DMS53 treated with DMSO at 0.1 percent for 48 hours (cell line): Measurements from ENCODE around the gene RASSF8.

ENCODE experiments used
- DNase-seq: peaks from one replicate; lab custom pipeline; 2025; ENCODE audit not compliant: unreplicated experiment; lab: John Stamatoyannopoulos, UW

RASSF8 gene

DNA sequence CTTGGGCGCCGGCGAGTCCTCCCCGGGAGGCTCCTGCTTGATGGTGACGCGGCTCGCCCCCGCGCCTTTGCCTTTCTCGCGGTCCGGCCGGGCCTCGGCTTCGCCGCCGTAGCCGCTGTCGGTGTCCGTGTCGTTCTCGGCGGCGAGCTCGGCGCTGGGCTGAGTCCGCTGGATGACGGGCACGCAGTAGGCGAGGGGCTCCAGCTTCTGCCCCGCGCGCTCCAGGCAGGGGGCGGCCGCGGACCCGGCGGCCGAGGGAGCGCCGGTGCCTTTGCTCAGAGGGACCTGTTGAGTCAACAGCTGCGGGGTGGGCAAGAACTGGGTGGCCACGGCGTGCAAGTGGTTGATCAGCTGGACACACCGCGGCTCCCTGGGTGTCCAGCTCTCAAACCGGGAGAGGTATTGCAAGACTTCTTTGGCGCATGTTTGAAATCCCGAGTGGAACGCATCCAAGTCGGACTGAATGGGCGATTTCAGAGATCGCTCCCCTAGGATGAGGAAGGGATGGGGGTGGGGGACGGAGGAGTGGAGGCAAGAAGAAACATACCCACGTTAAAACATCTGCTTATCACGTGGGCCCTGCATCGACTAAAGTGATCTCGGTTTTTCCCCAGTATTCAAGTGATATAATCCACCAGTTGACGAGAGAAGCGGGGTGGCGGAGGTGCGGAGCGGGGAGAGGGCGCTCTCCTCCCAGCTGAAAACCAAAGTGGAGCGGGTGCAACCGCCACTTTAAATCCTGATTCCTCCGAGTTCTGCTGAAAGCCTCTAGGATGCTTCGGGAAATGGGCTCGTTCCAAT is 164.4 kb downstream of the RASSF8 start:
- peak; percentile 81 for DNase-seq

DNA sequence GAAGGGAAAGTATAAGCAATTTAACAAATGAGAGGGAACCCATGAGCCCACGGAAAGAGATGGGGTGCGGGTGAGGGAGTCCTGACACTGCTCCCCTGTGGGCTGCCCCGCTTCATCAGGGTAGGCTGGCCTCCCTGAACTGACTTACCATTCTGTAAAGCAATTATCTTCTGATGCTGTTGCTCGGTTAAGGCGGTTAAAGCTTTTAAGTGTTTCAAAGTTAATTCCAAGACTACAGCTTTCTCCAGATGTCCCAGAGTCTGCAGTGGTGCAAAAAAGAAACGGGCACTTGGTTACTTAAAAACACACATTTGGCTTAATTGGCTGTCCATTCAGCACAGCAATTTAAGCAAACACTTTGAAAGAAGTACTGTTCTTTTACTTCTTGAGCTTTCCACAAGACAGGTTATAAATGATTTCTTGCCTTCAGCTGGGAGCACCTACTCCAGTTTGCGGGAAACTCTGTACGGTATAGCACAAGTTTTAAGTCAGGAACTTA is 165.0 kb downstream of the RASSF8 start:
- DNase-seq = no peak

DNA sequence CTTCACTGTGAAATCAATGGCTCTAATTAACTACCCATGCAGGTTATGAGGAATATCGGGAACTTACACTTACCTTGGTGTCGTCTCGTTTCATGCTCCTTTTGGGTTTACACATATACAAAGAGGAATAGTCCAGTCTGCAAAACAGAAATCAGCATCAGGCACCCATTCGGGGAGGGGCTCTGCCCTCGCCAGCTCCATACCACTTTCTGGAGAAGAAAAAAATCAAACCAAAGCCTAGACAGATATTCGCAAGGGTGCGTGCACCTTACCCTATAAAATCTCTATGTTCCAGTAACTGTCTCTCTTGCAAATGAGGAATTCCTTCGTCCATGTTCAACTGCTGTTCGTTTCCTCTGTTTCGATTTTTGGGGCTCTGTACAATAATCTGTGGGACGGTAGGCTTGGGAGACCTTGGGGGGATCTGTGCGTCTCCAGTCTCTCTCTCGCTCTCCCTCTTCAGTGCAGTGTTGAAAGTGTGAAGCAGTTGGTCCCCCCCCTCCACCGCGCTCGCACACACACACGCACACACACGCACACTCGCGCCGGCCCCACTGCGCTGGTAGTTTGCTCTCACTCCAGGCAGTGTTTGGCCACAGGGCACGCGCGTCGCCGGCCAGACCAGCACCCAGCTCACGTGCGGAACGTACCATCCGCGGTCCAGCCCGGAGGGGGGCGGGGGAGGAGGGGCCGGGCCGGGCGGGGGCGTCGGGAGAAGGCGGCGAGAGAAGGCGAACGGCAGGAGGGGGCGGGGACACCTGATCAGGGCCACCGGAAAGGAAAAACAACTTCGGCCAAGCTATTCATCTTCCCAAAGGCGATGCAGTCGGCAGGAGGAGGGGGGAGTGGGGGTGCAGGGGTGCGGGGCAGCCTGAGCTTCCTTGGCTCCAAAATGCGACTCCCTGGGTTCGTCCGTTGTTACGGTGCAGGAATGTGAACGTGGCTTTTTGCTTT is 166.2 kb downstream of the RASSF8 start, which contains the start of gene BHLHE41:
TSS of gene BHLHE41 (minus strand) at position 592 of the 954 bp plus-strand sequence. CDS start at position 334, 258 bp downstream.
- no peak for DNase-seq

DNA sequence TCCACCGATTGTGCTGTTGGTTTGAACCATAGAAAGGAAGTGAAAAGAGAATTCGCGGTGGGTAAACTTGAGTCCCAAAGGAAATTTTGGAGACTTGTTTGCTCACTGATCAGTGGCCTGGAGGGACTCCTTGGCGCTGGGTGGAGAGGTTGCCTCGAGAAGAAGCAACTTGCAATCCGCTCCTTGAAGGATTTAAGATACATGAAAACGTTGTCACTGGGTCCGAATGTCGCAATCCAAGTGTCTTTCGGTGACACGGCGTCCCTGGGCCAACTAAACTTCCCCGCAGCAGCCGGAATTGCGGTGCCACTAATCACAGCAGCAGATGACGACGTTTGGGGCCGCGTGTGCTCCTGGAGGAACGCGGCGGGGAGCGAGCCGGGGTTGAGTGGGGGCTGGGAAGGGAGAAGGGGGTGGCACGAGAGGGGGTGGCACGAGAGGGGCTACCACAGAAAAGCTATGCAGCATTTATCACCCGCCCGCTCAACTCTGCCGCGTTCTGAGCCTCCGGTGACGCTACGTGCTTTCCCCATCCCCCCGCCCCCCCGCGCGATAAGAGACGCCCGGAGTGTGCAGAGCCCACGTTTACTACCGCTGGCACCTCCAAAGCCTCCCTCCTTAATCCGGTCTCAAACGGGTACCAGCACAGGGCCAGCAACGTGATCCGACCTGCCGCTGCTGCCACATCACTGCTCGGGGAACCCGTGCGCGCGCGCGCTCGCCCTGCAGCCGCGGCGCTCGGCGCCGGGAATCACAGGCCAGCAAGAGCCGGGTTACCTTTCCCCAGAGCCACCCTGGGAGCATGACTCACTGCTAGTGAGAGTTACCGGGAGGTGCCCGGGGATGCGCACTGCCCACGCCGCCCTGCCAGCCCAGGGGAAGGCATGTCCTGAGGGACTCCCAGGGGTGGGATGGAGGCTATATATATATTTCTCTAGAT is 167.2 kb downstream of the RASSF8 start:
- DNase-seq = peak; percentile 99

DNA sequence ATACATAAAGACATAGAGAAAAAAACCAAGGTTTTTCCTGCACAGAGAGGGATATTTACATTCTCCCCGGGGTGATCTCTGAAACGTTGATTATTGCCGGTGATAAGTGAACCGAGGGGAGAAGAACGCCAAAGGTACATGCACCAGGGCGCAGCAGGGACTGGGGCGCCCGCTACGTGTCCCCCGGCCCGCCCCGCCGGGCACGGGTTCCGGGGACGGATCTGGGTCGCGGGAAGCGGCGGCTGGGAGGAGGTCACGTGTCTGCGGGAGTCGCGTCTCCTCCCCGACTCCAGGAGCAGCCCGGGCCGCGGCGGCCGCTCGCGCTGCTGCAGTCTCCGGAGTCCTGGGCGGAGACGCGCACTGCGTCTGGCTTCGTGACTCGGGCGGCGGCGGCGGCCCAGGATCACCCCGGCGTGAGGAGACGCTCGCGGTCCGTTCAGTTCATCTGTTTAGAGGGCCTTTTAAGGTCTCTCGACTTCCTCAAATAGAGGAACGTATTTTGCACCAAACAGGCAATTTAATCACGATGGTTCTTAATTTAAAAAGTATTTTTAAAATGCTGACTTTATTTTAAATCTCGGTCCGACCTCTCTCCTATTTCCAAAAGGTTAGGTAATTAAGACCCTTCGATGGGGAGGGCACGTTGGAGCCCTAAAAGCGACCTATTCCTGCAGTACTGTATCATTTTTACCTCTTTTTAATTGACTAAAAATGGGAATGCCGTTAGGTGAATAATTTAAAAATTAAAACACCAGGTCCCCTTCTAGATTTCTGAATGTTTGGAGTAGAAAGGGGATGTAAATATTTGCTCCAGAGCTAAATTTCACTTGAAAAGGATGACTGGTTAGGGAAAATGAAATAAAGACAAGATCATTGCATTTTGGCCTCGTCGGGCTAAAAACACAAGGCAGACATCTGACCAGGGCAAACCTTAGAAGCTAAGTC is 168.1 kb downstream of the RASSF8 start:
- peak; percentile 92 for DNase-seq

DNA sequence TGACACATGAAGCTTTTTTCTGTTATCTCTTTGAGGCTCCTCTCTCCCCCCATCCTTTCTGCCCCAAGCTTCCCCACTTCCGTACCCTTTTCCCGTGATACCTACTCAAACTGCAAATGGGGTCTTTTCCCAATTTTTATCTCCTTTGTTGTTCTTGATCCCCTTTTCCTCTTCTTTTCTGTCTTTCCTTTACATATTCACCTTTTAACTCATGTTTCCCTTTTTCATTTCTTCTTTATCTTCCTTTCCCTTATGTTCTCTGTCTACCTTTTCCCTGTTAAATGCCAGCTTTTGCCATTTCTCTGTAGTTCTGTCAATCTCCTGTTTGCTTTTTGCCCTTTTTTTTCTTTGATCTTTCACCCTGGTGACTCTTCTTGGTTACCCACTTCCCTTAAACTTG is 168.9 kb downstream of the RASSF8 start:
- DNase-seq = no peak

DNA sequence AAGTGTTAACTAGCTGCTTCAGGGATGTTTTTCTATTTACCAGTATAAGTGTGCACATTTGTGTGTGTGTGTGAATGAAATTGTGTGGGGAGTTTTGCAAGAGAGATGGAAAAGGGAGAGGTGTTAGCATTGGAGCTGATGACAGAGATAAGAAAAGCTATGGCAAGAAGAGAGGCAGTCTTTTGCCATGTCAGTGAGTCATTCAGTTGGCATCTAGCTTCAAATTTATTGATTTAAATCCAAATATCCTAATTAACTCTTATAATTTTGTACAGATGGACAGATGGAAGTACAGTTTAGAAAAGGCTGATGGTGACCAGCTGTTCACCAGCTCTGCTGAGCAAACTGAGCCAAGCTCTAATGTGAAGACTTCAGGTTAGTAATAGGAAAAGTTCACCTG is 169.7 kb downstream of the RASSF8 start:
- DNase-seq = no peak
